Stimulated activated naive B cell treated with anti-CD40 and anti-IgM and Interleukin-4, amounts not matched to agents 10 μg/mL and 1 μg/mL and 100 μg/mL, for 72 hours (primary cell): ENCODE results near the gene LYRM4.

Experiments used
- ATAC-seq, 2 donors: fragments of 150-1000 bp; cut with Tn5 transposase; replicated peaks; 2 replicates each; pipeline ENCODE4 v1.10.0; 2021; ENCODE audit warnings: moderate library complexity in 1 of 2
- DNase-seq: peaks from one replicate; pipeline ENCODE4 v3.0.0; 2021
- H3K27ac Mint-ChIP-seq: one replicate; pipeline ENCODE4 v1.8.0; 2022; ENCODE audit warnings: mild to moderate bottlenecking, mixed read lengths
- H3K27me3 Mint-ChIP-seq, 2 donors: one replicate each; pipeline ENCODE4 v1.8.0; 2022; ENCODE audit warnings: mixed read lengths in 2 of 2
- H3K36me3 Mint-ChIP-seq, 2 donors: one replicate each; pipeline ENCODE4 v1.8.0; 2022; ENCODE audit warnings: mixed read lengths in 2 of 2, mild to moderate bottlenecking in 1 of 2
- H3K4me1 Mint-ChIP-seq, 2 donors: one replicate each; pipeline ENCODE4 v1.8.0; 2022; ENCODE audit warnings: mixed read lengths in 2 of 2, mild to moderate bottlenecking in 1 of 2
- H3K4me3 Mint-ChIP-seq, 2 donors: one replicate each; pipeline ENCODE4 v1.8.0; 2022; ENCODE audit warnings: mild to moderate bottlenecking in 2 of 2, mixed read lengths in 2 of 2, moderate library complexity in 1 of 2
- H3K9me3 Mint-ChIP-seq, 2 donors: one replicate each; pipeline ENCODE4 v1.8.0; 2022; ENCODE audit warnings: mixed read lengths in 2 of 2, mild to moderate bottlenecking in 1 of 2

The LYRM4 gene

GRCh38 chr6:5290097-5290496 lies 29.3 kb upstream of the LYRM4 start:
- Mint-ChIP-seq H3K27me3 (no peaks in the 10 kb centered on the region), H3K36me3 (peaks cover 17 to 22% of the 10 kb centered on the region in 2 donors), H3K27ac (no peak overlapping the region), H3K4me3 (no peak overlapping the region), H3K4me1 (peaks cover 52 to 84% of the 10 kb centered on the region in 2 donors), H3K9me3 (no peaks in the 10 kb centered on the region)
- peak; percentile 36 to 48 for ATAC-seq
- DNase-seq = no peak

- H3K36me3 Mint-ChIP-seq = peaks cover 19 to 28% of the 10 kb centered on the region in 2 donors
- ATAC-seq (no peak), DNase-seq (no peak)
- no peak overlapping the region for H3K4me3 Mint-ChIP-seq
- peaks cover 46 to 75% of the 10 kb centered on the region in 2 donors for H3K4me1 Mint-ChIP-seq
- no peaks in the 10 kb centered on the region for H3K9me3 Mint-ChIP-seq
- no peaks in the 10 kb centered on the region for H3K27me3 Mint-ChIP-seq
- H3K27ac Mint-ChIP-seq = no peak overlapping the region
Observed at GRCh38 chr6:5287966-5288297, 27.2 kb upstream of the LYRM4 start.

GRCh38 chr6:5287205-5287965 lies 26.6 kb upstream of the LYRM4 start:
- Mint-ChIP-seq H3K27me3 (no peaks in the 10 kb centered on the region), H3K27ac (peak overlapping the region; percentile 75)

DNA sequence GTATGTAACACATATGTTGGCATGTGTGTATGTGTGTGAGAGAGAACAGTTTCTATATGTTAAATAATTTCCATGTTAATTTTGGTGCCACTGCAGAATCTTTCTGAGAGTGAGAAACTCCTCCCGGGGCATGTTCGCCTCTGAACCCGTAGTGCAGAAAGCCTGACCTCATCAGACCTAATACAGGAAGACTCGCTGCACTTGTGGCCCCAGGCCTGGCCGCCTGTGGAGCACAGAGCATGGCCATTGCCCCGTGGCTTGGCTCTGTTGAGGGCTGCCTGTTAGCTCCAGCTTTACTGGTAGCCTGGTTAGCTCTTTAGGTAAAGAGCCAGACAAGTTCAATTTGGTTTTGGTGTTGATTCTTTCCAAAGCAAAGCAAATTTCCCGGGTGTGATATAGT lies 26.0 kb upstream of the LYRM4 start:
- peaks cover 43 to 64% of the 10 kb centered on the region in 2 donors for H3K4me1 Mint-ChIP-seq
- ATAC-seq (peak in 1 of 2 donors; percentile 65), DNase-seq (no peak)
- H3K36me3 Mint-ChIP-seq = peaks cover 13 to 23% of the 10 kb centered on the region in 2 donors
- no peak overlapping the region for H3K4me3 Mint-ChIP-seq
- H3K27me3 Mint-ChIP-seq = no peaks in the 10 kb centered on the region
- peak overlapping the region; percentile 75 for H3K27ac Mint-ChIP-seq
- H3K9me3 Mint-ChIP-seq = no peaks in the 10 kb centered on the region

More at GRCh38 chr6:5287205-5287965, 26.6 kb upstream of the LYRM4 start:
- H3K9me3 Mint-ChIP-seq = no peaks in the 10 kb centered on the region
- peaks cover 16 to 25% of the 10 kb centered on the region in 2 donors for H3K36me3 Mint-ChIP-seq
- H3K4me3 Mint-ChIP-seq = no peak overlapping the region
- no peak for ATAC-seq
- DNase-seq = no peak
- H3K4me1 Mint-ChIP-seq = peaks cover 45 to 70% of the 10 kb centered on the region in 2 donors

GRCh38 chr6:5285526-5285925 lies 24.8 kb upstream of the LYRM4 start:
- Mint-ChIP-seq H3K36me3 (peaks cover 13 to 18% of the 10 kb centered on the region in 2 donors), H3K4me1 (peaks cover 40 to 62% of the 10 kb centered on the region in 2 donors), H3K4me3 (no peak overlapping the region), H3K27me3 (no peaks in the 10 kb centered on the region), H3K27ac (no peak overlapping the region), H3K9me3 (no peaks in the 10 kb centered on the region)
- DNase-seq = no peak
- no peak for ATAC-seq

DNA sequence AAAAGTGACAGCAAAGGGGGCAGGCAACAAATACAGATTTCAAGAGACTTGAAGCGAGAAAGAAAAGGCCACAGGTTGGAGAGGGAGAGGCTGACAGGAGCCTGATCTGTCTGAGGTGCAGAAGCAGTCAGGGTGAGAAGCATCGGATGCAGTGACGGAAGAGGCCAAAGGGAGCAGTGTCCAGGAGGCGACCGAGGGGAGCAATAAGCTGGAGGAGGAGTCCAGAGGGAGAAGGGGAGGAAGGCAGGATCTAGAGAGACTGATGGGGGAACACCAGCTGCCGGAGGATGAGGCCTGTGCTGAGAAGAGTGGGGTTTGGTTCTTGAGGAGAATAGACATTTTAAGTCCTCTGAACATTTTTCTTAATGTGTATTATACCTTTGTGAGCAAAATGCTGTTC lies 24.3 kb upstream of the LYRM4 start:
- no peak overlapping the region for H3K4me3 Mint-ChIP-seq
- no peaks in the 10 kb centered on the region for H3K27me3 Mint-ChIP-seq
- H3K9me3 Mint-ChIP-seq = no peaks in the 10 kb centered on the region
- ATAC-seq (no peak), DNase-seq (no peak)
- H3K36me3 Mint-ChIP-seq = peaks cover 13 to 20% of the 10 kb centered on the region in 2 donors
- H3K27ac Mint-ChIP-seq = no peak overlapping the region
- H3K4me1 Mint-ChIP-seq = peaks cover 41 to 62% of the 10 kb centered on the region in 2 donors

- ATAC-seq = no peak
- Mint-ChIP-seq H3K4me1 (peaks cover 44 to 61% of the 10 kb centered on the region in 2 donors), H3K4me3 (no peak overlapping the region)
Observed at GRCh38 chr6:5282191-5282623, 21.5 kb upstream of the LYRM4 start.

DNA sequence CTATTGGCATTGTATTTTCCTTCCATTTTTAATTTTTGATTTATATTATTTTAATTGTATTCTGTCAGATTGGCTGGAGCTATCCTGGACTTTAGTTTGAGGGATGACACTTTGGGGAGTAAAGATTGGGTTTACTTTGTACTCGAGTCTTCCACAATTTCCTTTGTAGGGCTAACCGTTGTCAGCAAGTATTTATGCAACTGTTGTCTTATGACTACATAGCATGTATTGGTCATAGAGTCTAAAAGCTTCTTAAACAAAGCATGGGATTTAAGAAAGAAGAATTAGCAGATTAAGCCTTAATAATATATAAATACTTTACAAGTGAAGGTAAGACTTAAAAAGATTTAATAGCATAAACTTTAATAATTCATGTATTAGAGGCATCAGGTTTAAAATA lies 20.2 kb upstream of the LYRM4 start:
- peaks cover 39 to 51% of the 10 kb centered on the region in 2 donors for H3K4me1 Mint-ChIP-seq
- peaks cover 9 to 35% of the 10 kb centered on the region in 2 donors for H3K36me3 Mint-ChIP-seq
- H3K27me3 Mint-ChIP-seq = no peaks in the 10 kb centered on the region
- H3K27ac Mint-ChIP-seq = no peak overlapping the region
- ATAC-seq = no peak
- H3K9me3 Mint-ChIP-seq = peaks cover 3 to 4% of the 10 kb centered on the region in 2 donors
- no peak overlapping the region for H3K4me3 Mint-ChIP-seq
- DNase-seq = no peak

More at GRCh38 chr6:5282191-5282623, 21.5 kb upstream of the LYRM4 start:
- no peak for DNase-seq
- H3K9me3 Mint-ChIP-seq = peaks cover 3 to 4% of the 10 kb centered on the region in 2 donors
- H3K27me3 Mint-ChIP-seq = no peaks in the 10 kb centered on the region
- H3K27ac Mint-ChIP-seq = no peak overlapping the region
- peaks cover 13 to 35% of the 10 kb centered on the region in 2 donors for H3K36me3 Mint-ChIP-seq

DNA sequence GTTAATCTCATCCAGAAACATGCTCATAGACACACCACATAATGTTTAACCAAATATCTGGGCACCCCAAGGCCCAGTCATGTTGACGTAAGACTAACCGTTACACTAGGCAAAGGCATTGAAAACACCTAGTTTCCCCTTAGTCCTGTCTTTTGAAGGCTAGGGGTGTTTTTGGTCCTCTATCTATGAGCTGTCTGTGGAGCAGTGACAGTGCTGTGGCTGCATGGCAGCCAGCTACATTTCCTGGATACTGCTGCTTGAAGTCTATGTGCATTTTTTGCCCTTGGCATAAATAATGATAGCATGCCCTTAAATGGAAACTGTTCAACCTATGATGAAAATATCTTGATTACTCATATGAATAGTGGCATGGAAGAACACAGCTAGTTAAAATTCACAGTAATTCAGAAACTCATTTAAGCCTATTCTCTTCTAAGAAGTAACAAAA lies 19.2 kb upstream of the LYRM4 start:
- Mint-ChIP-seq H3K27me3 (no peaks in the 10 kb centered on the region), H3K27ac (peak overlapping the region; percentile 88), H3K4me3 (peak overlapping the region; percentile 17 to 48), H3K9me3 (peaks cover 3 to 4% of the 10 kb centered on the region in 2 donors), H3K36me3 (peaks cover 7 to 32% of the 10 kb centered on the region in 2 donors), H3K4me1 (peaks cover 29 to 41% of the 10 kb centered on the region in 2 donors)
- ATAC-seq (peak; percentile 69 to 75), DNase-seq (no peak)

- Mint-ChIP-seq H3K9me3 (peaks cover 3 to 4% of the 10 kb centered on the region in 2 donors), H3K4me1 (peaks cover 24 to 30% of the 10 kb centered on the region in 2 donors), H3K27ac (peak overlapping the region; percentile 96), H3K4me3 (peak overlapping the region; percentile 63 to 81), H3K36me3 (peaks cover 6 to 29% of the 10 kb centered on the region in 2 donors), H3K27me3 (no peaks in the 10 kb centered on the region)
- ATAC-seq (peak; percentile 47 to 51), DNase-seq (no peak)
Observed at GRCh38 chr6:5278565-5279120, 17.9 kb upstream of the LYRM4 start.

DNA sequence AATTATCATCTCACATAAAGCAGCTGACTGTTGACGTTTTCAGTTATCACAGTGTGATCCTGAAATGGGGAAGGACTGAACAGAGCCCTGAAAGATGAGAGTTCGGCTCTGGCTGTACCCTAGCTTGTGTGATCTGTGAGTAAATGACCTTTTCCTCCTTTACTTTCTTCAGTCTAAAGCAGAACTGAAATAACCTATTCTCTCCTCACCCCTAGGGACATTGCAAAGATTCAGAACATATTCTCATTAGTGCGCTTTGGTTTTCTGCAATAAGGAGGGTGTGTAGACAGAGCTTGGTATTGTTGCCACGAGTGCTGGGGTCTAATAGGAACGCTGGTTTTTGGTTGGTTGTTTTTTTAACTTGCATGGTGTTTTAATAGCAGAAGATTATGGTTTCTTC lies 17.3 kb upstream of the LYRM4 start:
- H3K4me1 Mint-ChIP-seq = peaks cover 29 to 36% of the 10 kb centered on the region in 2 donors

DNA sequence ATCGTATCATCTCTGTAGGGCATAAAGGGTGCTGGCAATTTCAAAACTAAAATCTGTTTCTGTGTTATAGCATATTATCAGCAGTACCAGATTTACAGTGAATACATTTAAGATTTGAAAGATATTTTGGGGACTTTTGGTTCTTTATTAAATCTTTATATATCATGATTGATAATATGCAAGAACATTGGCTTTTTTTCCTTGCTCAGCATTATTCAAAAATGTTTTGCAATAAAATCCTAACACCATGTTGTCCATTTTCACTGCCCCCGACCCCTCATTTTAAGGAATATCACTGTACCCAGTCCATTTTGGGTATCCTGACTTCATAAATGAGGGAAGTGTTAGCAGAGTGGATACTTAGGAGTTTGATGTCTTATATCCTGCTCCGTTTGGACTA lies 16.8 kb upstream of the LYRM4 start:
- H3K36me3 Mint-ChIP-seq = peaks cover 10 to 39% of the 10 kb centered on the region in 2 donors
- ATAC-seq = no peak
- H3K27me3 Mint-ChIP-seq = no peaks in the 10 kb centered on the region
- H3K4me3 Mint-ChIP-seq = peak overlapping the region in 1 of 2 donors; percentile 59
- peaks cover 3 to 4% of the 10 kb centered on the region in 2 donors for H3K9me3 Mint-ChIP-seq
- no peak for DNase-seq
- H3K4me1 Mint-ChIP-seq = peaks cover 28 to 41% of the 10 kb centered on the region in 2 donors
- H3K27ac Mint-ChIP-seq = peak overlapping the region; percentile 92

More for the DNA sequence above, 17.3 kb upstream of the LYRM4 start:
- H3K9me3 Mint-ChIP-seq = peaks cover 3 to 4% of the 10 kb centered on the region in 2 donors
- H3K27ac Mint-ChIP-seq = peak overlapping the region; percentile 92
- H3K36me3 Mint-ChIP-seq = peaks cover 6 to 35% of the 10 kb centered on the region in 2 donors
- DNase-seq (no peak), ATAC-seq (peak; percentile 91 to 95)
- no peaks in the 10 kb centered on the region for H3K27me3 Mint-ChIP-seq
- peak overlapping the region; percentile 59 to 75 for H3K4me3 Mint-ChIP-seq

- no peak for DNase-seq
- H3K36me3 Mint-ChIP-seq = peaks cover 15 to 37% of the 10 kb centered on the region in 2 donors
- no peak overlapping the region for H3K4me3 Mint-ChIP-seq
- H3K4me1 Mint-ChIP-seq = peaks cover 22 to 41% of the 10 kb centered on the region in 2 donors
- no peak for ATAC-seq
- H3K27me3 Mint-ChIP-seq = no peaks in the 10 kb centered on the region
- peaks cover 3 to 4% of the 10 kb centered on the region in 2 donors for H3K9me3 Mint-ChIP-seq
- no peak overlapping the region for H3K27ac Mint-ChIP-seq
Observed at GRCh38 chr6:5276581-5276980, 15.8 kb upstream of the LYRM4 start.

- no peak overlapping the region for H3K27ac Mint-ChIP-seq
Observed at GRCh38 chr6:5275497-5275896, 14.7 kb upstream of the LYRM4 start.

More at GRCh38 chr6:5275497-5275896, 14.7 kb upstream of the LYRM4 start:
- no peak overlapping the region for H3K4me3 Mint-ChIP-seq
- peaks cover 22 to 44% of the 10 kb centered on the region in 2 donors for H3K4me1 Mint-ChIP-seq
- DNase-seq = no peak
- ATAC-seq = no peak
- H3K27me3 Mint-ChIP-seq = no peaks in the 10 kb centered on the region
- H3K9me3 Mint-ChIP-seq = peaks cover 3 to 4% of the 10 kb centered on the region in 2 donors
- H3K36me3 Mint-ChIP-seq = peaks cover 17 to 44% of the 10 kb centered on the region in 2 donors
